WTC11 (cell line): ENCODE results near the gene C6. TPM values are rescaled to one million over a fixed set of nuclear protein-coding genes. Genes with fewer than 3 reads are reported as not detected.

Experiments
- ATAC-seq: fragments of 200-7000 bp; cut with Tn5 transposase; 2 replicates; pipeline ENCODE4 v1.10.0; 2021; ENCODE audit warnings: mild to moderate bottlenecking, moderate library complexity
- CTCF ChIA-PET: fragments of 300-600 bp; sonication (Branson Sonifier 250); formaldehyde crosslinking; loops from one replicate; lab custom pipeline; 2021; ENCODE audit warnings: antibody characterized with exemption; lab: Charles Lee
- POLR2A ChIA-PET: fragments of 350-600 bp; sonication (Branson Sonifier 250); formaldehyde crosslinking; loops from one replicate; lab custom pipeline; 2021; ENCODE audit warnings: antibody characterized with exemption; lab: Charles Lee
- DNase-seq: peaks from one replicate; pipeline ENCODE4 v3.0.0; 2021; ENCODE audit warnings: low spot score
- H3K27ac Mint-ChIP-seq: 2 replicates; pipeline ENCODE4 v1.8.0; 2021; ENCODE audit warnings: mixed read lengths
- H3K27me3 Mint-ChIP-seq: 2 replicates; pipeline ENCODE4 v1.8.0; 2021; ENCODE audit warnings: low read depth, mild to moderate bottlenecking, moderate library complexity, mixed read lengths
- H3K36me3 Mint-ChIP-seq: 2 replicates; pipeline ENCODE4 v1.8.0; 2021; ENCODE audit warnings: mixed read lengths
- H3K4me1 Mint-ChIP-seq: 2 replicates; pipeline ENCODE4 v1.8.0; 2022; ENCODE audit warnings: mixed read lengths
- H3K4me3 Mint-ChIP-seq: 2 replicates; pipeline ENCODE4 v1.8.0; 2021; ENCODE audit warnings: mild to moderate bottlenecking, moderate library complexity, mixed read lengths
- H3K9me3 Mint-ChIP-seq: 2 replicates; pipeline ENCODE4 v1.8.0; 2021; ENCODE audit warnings: mixed read lengths
- ERG ChIP-seq: fragments of 250-450 bp; sonication (Bioruptor Pico); IDR thresholded peaks from 2 replicates; pipeline ENCODE4 v1.8.0; 2021; ENCODE audit warnings: mild to moderate bottlenecking
- FOXK1 ChIP-seq: sonication (generic); formaldehyde crosslinking; IDR thresholded peaks from 2 replicates; pipeline ENCODE4 v1.8.0; 2022; ENCODE audit warnings: mild to moderate bottlenecking, moderate library complexity, missing genetic modification reagents
- JAZF1 ChIP-seq: fragments of 250-450 bp; sonication (Bioruptor Pico); IDR thresholded peaks from 2 replicates; pipeline ENCODE4 v1.9.0; 2021; ENCODE audit warnings: moderate library complexity, mild to moderate bottlenecking, inconsistent platforms
- KAT7 ChIP-seq: sonication (generic); formaldehyde crosslinking; IDR thresholded peaks from 2 replicates; pipeline ENCODE4 v1.8.1; 2023; ENCODE audit warnings: missing genetic modification reagents, mild to moderate bottlenecking, borderline replicate concordance
- SP1 ChIP-seq: sonication (generic); formaldehyde crosslinking; conservative IDR thresholded peaks from 2 replicates; pipeline ENCODE4 v1.8.1; 2022; ENCODE audit warnings: missing genetic modification reagents
- USF2 ChIP-seq: sonication (generic); formaldehyde crosslinking; IDR thresholded peaks from 2 replicates; pipeline ENCODE4 v1.8.1; 2023; ENCODE audit warnings: mild to moderate bottlenecking, missing genetic modification reagents, moderate library complexity
- ZNF416 ChIP-seq: fragments of 250-450 bp; sonication (Bioruptor Pico); IDR thresholded peaks from 2 replicates; pipeline ENCODE4 v1.9.0; 2021; ENCODE audit warnings: mild to moderate bottlenecking, inconsistent platforms
- total RNA-seq: library from RNA; stranded (reverse); gene quantifications from 3 replicates; pipeline ENCODE4 v1.2.3, GENCODE V29; 2021
- TF ChIP-seq, protein P1 (sequence below): sonication (generic); formaldehyde crosslinking; IDR thresholded peaks from 2 replicates; pipeline ENCODE4 v1.8.0; 2022; ENCODE audit warnings: mild to moderate bottlenecking, missing genetic modification reagents
- TF ChIP-seq, protein P2 (sequence below): sonication (generic); formaldehyde crosslinking; IDR thresholded peaks from 2 replicates; pipeline ENCODE4 v1.8.1; 2023; ENCODE audit warnings: mild to moderate bottlenecking, missing genetic modification reagents, borderline replicate concordance
- TF ChIP-seq, protein P3 (sequence below): fragments of 250-450 bp; sonication (Bioruptor Pico); conservative IDR thresholded peaks from 2 replicates; pipeline ENCODE4 v1.9.0; 2021; ENCODE audit warnings: mild to moderate bottlenecking
- TF ChIP-seq, protein P4 (sequence below): fragments of 250-450 bp; sonication (Bioruptor Pico); IDR thresholded peaks from 2 replicates; pipeline ENCODE4 v1.9.0; 2021; ENCODE audit warnings: mild to moderate bottlenecking, borderline replicate concordance

Gene C6
- total RNA-seq, 1 experiment from 2014 or later, result 0.13 TPM

GRCh38 chr5:41094871-41095270 is 118.5 kb downstream of the C6 start:
- no peak for DNase-seq
- peak; percentile 71 for ATAC-seq
- Mint-ChIP-seq H3K36me3 (no peaks in the 10 kb centered on the region), H3K4me3 (no peak overlapping the region), H3K9me3 (peaks cover 39% of the 10 kb centered on the region), H3K27ac (no peak overlapping the region), H3K4me1 (peaks cover 2% of the 10 kb centered on the region; the same call in 1 of the 2 replicates), H3K27me3 (peaks cover 3% of the 10 kb centered on the region; the same call in 1 of the 2 replicates)
- ChIA-PET CTCF (no interaction called here), POLR2A (no interaction called here)
- peak; percentile 90 for TF ChIP-seq USF2 (CRISPR knock-in tag)
- no peak for TF ChIP-seq SP1 (CRISPR knock-in tag)
- TF ChIP-seq, protein P1, sequence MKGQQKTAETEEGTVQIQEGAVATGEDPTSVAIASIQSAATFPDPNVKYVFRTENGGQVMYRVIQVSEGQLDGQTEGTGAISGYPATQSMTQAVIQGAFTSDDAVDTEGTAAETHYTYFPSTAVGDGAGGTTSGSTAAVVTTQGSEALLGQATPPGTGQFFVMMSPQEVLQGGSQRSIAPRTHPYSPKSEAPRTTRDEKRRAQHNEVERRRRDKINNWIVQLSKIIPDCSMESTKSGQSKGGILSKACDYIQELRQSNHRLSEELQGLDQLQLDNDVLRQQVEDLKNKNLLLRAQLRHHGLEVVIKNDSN, result peak; percentile 89
- TF ChIP-seq, protein P2, sequence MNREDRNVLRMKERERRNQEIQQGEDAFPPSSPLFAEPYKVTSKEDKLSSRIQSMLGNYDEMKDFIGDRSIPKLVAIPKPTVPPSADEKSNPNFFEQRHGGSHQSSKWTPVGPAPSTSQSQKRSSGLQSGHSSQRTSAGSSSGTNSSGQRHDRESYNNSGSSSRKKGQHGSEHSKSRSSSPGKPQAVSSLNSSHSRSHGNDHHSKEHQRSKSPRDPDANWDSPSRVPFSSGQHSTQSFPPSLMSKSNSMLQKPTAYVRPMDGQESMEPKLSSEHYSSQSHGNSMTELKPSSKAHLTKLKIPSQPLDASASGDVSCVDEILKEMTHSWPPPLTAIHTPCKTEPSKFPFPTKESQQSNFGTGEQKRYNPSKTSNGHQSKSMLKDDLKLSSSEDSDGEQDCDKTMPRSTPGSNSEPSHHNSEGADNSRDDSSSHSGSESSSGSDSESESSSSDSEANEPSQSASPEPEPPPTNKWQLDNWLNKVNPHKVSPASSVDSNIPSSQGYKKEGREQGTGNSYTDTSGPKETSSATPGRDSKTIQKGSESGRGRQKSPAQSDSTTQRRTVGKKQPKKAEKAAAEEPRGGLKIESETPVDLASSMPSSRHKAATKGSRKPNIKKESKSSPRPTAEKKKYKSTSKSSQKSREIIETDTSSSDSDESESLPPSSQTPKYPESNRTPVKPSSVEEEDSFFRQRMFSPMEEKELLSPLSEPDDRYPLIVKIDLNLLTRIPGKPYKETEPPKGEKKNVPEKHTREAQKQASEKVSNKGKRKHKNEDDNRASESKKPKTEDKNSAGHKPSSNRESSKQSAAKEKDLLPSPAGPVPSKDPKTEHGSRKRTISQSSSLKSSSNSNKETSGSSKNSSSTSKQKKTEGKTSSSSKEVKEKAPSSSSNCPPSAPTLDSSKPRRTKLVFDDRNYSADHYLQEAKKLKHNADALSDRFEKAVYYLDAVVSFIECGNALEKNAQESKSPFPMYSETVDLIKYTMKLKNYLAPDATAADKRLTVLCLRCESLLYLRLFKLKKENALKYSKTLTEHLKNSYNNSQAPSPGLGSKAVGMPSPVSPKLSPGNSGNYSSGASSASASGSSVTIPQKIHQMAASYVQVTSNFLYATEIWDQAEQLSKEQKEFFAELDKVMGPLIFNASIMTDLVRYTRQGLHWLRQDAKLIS (CRISPR knock-in tag), result no peak

GRCh38 chr5:41093803-41094202 is 119.5 kb downstream of the C6 start:
- TF ChIP-seq FOXK1 (no peak), ZNF416 (CRISPR knock-in tag) (no peak), ERG (CRISPR knock-in tag) (no peak), KAT7 (CRISPR knock-in tag) (no peak), USF2 (CRISPR knock-in tag) (no peak), JAZF1 (CRISPR knock-in tag) (no peak)
- TF ChIP-seq, protein P3, sequence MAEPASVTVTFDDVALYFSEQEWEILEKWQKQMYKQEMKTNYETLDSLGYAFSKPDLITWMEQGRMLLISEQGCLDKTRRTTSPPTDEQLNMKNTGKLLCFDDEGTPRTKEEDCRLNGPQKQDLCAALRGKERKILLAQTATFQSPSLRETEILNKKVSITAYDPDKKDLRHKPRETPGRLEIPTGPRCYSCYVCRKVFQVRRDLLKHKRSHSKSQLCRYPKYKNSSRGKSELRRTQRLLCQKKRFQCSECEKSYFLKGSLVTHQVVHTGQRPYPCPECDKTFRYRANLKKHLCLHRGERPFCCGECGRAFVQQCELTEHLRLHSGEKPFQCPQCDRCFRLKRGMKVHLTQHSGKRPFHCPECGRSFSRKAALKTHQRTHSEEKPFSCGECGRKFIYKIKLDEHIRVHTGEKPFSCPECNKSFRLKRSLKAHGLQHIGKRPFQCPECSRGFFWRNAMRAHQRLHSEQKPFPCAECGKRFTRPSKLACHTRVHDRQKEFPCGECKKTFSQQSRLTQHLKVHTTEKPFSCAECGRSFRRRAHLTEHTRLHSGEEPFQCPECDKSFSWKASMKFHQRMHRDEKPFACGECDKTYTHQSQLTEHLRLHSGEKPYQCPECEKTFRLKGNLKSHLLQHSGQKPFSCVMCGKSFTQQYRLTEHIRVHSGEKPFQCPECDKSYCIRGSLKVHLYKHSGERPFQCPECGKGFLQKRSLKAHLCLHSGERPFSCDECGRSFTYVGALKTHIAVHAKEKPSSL (CRISPR knock-in tag), result no peak
- TF ChIP-seq, protein P4, sequence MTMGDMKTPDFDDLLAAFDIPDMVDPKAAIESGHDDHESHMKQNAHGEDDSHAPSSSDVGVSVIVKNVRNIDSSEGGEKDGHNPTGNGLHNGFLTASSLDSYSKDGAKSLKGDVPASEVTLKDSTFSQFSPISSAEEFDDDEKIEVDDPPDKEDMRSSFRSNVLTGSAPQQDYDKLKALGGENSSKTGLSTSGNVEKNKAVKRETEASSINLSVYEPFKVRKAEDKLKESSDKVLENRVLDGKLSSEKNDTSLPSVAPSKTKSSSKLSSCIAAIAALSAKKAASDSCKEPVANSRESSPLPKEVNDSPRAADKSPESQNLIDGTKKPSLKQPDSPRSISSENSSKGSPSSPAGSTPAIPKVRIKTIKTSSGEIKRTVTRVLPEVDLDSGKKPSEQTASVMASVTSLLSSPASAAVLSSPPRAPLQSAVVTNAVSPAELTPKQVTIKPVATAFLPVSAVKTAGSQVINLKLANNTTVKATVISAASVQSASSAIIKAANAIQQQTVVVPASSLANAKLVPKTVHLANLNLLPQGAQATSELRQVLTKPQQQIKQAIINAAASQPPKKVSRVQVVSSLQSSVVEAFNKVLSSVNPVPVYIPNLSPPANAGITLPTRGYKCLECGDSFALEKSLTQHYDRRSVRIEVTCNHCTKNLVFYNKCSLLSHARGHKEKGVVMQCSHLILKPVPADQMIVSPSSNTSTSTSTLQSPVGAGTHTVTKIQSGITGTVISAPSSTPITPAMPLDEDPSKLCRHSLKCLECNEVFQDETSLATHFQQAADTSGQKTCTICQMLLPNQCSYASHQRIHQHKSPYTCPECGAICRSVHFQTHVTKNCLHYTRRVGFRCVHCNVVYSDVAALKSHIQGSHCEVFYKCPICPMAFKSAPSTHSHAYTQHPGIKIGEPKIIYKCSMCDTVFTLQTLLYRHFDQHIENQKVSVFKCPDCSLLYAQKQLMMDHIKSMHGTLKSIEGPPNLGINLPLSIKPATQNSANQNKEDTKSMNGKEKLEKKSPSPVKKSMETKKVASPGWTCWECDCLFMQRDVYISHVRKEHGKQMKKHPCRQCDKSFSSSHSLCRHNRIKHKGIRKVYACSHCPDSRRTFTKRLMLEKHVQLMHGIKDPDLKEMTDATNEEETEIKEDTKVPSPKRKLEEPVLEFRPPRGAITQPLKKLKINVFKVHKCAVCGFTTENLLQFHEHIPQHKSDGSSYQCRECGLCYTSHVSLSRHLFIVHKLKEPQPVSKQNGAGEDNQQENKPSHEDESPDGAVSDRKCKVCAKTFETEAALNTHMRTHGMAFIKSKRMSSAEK, result no peak
- ChIA-PET CTCF (no interaction called here), POLR2A (no interaction called here)
- Mint-ChIP-seq H3K36me3 (no peaks in the 10 kb centered on the region), H3K27me3 (peaks cover 3% of the 10 kb centered on the region; the same call in 1 of the 2 replicates), H3K27ac (no peak overlapping the region), H3K4me3 (no peak overlapping the region), H3K9me3 (peaks cover 40% of the 10 kb centered on the region), H3K4me1 (peaks cover 2% of the 10 kb centered on the region; the same call in 1 of the 2 replicates)
- DNase-seq (no peak), ATAC-seq (no peak)
